Stimulated activated CD4-positive, alpha-beta T cell treated with anti-CD3 and anti-CD28 coated beads, TNF-alpha, amount 100 ng/mL, for 1 hour (primary cell): ENCODE results near the gene HCFC2.

Experiments used
- DNase-seq, 3 donors: peaks; one replicate each; pipeline ENCODE4 v3.0.0-alpha.2; 2020; ENCODE audit warnings: low read depth in 3 of 3, low spot score in 1 of 3

Gene HCFC2

GRCh38 chr12:104154286-104154685 lies 90.0 kb downstream of the HCFC2 start:
- no peak for DNase-seq

GRCh38 chr12:104154806-104155205 lies 90.5 kb downstream of the HCFC2 start:
- no peak for DNase-seq
